ENCODE results near the gene EDIL3. TPM values are rescaled to one million over a fixed set of nuclear protein-coding genes. Genes with fewer than 3 reads are reported as not detected.

EDIL3 gene
- total and polyA plus RNA-seq, 2 of the 13 experiments (the other 11 are each of a cell fraction or from before 2014, with no cell fraction given), result 0.01 TPM; not detected in 1

DNA sequence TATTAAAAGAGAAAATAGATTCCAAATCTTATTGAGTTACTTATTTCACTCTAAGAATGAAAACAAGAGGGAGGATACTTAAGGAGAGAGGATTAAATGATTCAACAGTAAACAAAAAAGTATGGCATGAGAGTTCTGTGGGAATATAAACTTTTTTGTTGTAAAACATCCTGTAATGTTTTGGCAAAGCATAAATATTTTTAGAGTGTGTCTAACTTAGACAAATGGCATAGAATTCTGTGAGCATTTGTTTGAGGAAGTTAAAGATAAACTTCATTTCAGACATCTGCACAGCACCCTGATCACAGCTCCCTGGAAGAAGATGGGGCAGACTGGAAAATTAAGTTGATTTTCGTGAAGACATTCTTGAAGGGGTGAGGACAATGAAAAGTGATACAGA is 417.3 kb downstream of the EDIL3 start:
- CTCF ChIA-PET (ENCODE audit: low intra/inter-chr PET ratio, low total read pairs), result no interaction called here
- DNase-seq (ENCODE audit: low spot score) (no peak), FAIRE-seq (no peak), ATAC-seq (no peak)
- POLR2A ChIA-PET, result no interaction called here
- Histone ChIP-seq H3K4me1 (ENCODE audit: insufficient read depth, low read length) (no peaks in the 10 kb centered on the region), H3K79me2 (ENCODE audit: insufficient read depth, low read length) (no peaks in the 10 kb centered on the region), H3K4me3 (replicated peaks in 1 of 3; ENCODE audit: insufficient read depth in 1 of 3, low read depth in 2 of 3, low read length in 3 of 3) (no peak overlapping the region), H3K9me3 (ENCODE audit: low read length) (no peaks in the 10 kb centered on the region), H3K9ac (ENCODE audit: insufficient read depth, low read depth, low read length) (no peak overlapping the region), H3K27me3 (ENCODE audit: control insufficient read depth in 1 of 2, insufficient read depth in 2 of 2, low read length in 2 of 2) (no peaks in the 10 kb centered on the region), H3K27ac (ENCODE audit: extremely low read length, insufficient read depth, low read length) (no peak overlapping the region), H4K20me1 (ENCODE audit: insufficient read depth, low read length) (no peaks in the 10 kb centered on the region), H3K4me2 (ENCODE audit: low read depth, low read length) (no peak overlapping the region), H2AFZ (ENCODE audit: low read length) (no peak overlapping the region), H3K36me3 (replicated peaks in 1 of 2; ENCODE audit: control insufficient read depth in 1 of 2, insufficient read depth in 2 of 2, low read length in 2 of 2) (no peaks in the 10 kb centered on the region)
- in situ Hi-C loops (cut with HindIII; ENCODE audit: extremely low pct_ligation_motif_present, low pct_unique_long_range_greater_than_20kb) (no loop called here), intact Hi-C loops (cut with micrococcal nuclease; ENCODE audit: unreplicated experiment) (no loop called here)
- TF ChIP-seq SP5 (CRISPR knock-in tag; IDR thresholded peaks at IDR 0.05; ENCODE audit: borderline replicate concordance, low read depth) (no peak), GZF1 (CRISPR knock-in tag; IDR thresholded peaks at IDR 0.05) (no peak), SMAD9 (CRISPR knock-in tag; IDR thresholded peaks at IDR 0.05) (no peak), NBN (conservative IDR thresholded peaks at IDR 0.05) (no peak), REL (CRISPR knock-in tag; conservative IDR thresholded peaks at IDR 0.05) (no peak), ERF (CRISPR knock-in tag; IDR thresholded peaks at IDR 0.05) (no peak), KLF15 (CRISPR knock-in tag; IDR thresholded peaks at IDR 0.05; ENCODE audit: borderline replicate concordance) (no peak), KMT2A (CRISPR knock-in tag; IDR thresholded peaks at IDR 0.05) (no peak), ZBTB20 (CRISPR knock-in tag; IDR thresholded peaks at IDR 0.05; ENCODE audit: borderline replicate concordance, low read depth) (no peak), TARDBP (CRISPR knock-in tag; IDR thresholded peaks at IDR 0.05) (no peak), XBP1 (CRISPR knock-in tag; IDR thresholded peaks at IDR 0.05) (no peak), NFRKB (IDR thresholded peaks at IDR 0.05) (no peak), NFE2 (CRISPR knock-in tag; IDR thresholded peaks at IDR 0.05) (no peak), CHCHD3 (CRISPR knock-in tag; IDR thresholded peaks at IDR 0.05) (no peak), WIZ (CRISPR knock-in tag; IDR thresholded peaks at IDR 0.05) (no peak), HOXD1 (CRISPR knock-in tag; IDR thresholded peaks at IDR 0.05) (no peak)
- TF ChIP-seq, protein P1, sequence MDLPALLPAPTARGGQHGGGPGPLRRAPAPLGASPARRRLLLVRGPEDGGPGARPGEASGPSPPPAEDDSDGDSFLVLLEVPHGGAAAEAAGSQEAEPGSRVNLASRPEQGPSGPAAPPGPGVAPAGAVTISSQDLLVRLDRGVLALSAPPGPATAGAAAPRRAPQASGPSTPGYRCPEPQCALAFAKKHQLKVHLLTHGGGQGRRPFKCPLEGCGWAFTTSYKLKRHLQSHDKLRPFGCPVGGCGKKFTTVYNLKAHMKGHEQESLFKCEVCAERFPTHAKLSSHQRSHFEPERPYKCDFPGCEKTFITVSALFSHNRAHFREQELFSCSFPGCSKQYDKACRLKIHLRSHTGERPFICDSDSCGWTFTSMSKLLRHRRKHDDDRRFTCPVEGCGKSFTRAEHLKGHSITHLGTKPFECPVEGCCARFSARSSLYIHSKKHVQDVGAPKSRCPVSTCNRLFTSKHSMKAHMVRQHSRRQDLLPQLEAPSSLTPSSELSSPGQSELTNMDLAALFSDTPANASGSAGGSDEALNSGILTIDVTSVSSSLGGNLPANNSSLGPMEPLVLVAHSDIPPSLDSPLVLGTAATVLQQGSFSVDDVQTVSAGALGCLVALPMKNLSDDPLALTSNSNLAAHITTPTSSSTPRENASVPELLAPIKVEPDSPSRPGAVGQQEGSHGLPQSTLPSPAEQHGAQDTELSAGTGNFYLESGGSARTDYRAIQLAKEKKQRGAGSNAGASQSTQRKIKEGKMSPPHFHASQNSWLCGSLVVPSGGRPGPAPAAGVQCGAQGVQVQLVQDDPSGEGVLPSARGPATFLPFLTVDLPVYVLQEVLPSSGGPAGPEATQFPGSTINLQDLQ (CRISPR knock-in tag; IDR thresholded peaks at IDR 0.05), result no peak
- TF ChIP-seq, protein P2, sequence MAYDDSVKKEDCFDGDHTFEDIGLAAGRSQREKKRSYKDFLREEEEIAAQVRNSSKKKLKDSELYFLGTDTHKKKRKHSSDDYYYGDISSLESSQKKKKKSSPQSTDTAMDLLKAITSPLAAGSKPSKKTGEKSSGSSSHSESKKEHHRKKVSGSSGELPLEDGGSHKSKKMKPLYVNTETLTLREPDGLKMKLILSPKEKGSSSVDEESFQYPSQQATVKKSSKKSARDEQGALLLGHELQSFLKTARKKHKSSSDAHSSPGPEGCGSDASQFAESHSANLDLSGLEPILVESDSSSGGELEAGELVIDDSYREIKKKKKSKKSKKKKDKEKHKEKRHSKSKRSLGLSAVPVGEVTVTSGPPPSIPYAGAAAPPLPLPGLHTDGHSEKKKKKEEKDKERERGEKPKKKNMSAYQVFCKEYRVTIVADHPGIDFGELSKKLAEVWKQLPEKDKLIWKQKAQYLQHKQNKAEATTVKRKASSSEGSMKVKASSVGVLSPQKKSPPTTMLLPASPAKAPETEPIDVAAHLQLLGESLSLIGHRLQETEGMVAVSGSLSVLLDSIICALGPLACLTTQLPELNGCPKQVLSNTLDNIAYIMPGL (CRISPR knock-in tag; IDR thresholded peaks at IDR 0.05; ENCODE audit: borderline replicate concordance in 1 of 2, low read depth in 1 of 2), result no peak
- TF ChIP-seq, protein P3, sequence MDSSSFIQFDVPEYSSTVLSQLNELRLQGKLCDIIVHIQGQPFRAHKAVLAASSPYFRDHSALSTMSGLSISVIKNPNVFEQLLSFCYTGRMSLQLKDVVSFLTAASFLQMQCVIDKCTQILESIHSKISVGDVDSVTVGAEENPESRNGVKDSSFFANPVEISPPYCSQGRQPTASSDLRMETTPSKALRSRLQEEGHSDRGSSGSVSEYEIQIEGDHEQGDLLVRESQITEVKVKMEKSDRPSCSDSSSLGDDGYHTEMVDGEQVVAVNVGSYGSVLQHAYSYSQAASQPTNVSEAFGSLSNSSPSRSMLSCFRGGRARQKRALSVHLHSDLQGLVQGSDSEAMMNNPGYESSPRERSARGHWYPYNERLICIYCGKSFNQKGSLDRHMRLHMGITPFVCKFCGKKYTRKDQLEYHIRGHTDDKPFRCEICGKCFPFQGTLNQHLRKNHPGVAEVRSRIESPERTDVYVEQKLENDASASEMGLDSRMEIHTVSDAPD (CRISPR knock-in tag; IDR thresholded peaks at IDR 0.05), result no peak
- WGBS (ENCODE audit: low lambda C conversion rate), result 0% methylated on average over 1 of the region's 1 CpG
- no TSS peak for BruUV-seq (replicated peaks)

Measured in HepG2 (cell line).